HL-60/S4 treated with phorbol 12-myristate 13-acetate at 8.2 ng/mL for 4 days and 3 days (cell line): ENCODE data around the gene ECPAS.
"Not testable (repeated sequence)": the region's sequence is repeated elsewhere in the genome, so short reads cannot be mapped to it uniquely, and the experiment has no call there.

ENCODE experiments used
- in situ Hi-C: fragments of 300-500 bp; cut with MboI; formaldehyde crosslinking; loops from 2 replicates; pipeline ENCODE4 v1.15.0; 2022; ENCODE audit warnings: low sequenced_read_pairs

Gene ECPAS, protein sequence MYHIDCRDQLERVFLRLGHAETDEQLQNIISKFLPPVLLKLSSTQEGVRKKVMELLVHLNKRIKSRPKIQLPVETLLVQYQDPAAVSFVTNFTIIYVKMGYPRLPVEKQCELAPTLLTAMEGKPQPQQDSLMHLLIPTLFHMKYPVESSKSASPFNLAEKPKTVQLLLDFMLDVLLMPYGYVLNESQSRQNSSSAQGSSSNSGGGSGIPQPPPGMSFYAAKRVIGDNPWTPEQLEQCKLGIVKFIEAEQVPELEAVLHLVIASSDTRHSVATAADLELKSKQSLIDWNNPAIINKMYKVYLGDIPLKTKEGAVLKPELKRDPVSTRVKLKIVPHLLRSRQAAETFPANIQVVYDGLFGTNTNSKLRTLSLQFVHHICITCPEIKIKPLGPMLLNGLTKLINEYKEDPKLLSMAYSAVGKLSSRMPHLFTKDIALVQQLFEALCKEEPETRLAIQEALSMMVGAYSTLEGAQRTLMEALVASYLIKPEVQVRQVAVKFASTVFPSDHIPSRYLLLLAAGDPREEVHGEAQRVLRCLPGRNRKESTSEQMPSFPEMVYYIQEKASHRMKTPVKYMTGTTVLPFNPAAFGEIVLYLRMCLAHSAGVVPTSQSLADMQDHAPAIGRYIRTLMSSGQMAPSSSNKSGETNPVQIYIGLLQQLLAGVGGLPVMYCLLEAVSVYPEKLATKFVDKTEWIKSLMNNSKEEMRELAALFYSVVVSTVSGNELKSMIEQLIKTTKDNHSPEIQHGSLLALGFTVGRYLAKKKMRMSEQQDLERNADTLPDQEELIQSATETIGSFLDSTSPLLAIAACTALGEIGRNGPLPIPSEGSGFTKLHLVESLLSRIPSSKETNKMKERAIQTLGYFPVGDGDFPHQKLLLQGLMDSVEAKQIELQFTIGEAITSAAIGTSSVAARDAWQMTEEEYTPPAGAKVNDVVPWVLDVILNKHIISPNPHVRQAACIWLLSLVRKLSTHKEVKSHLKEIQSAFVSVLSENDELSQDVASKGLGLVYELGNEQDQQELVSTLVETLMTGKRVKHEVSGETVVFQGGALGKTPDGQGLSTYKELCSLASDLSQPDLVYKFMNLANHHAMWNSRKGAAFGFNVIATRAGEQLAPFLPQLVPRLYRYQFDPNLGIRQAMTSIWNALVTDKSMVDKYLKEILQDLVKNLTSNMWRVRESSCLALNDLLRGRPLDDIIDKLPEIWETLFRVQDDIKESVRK (N-terminal part only)

DNA sequence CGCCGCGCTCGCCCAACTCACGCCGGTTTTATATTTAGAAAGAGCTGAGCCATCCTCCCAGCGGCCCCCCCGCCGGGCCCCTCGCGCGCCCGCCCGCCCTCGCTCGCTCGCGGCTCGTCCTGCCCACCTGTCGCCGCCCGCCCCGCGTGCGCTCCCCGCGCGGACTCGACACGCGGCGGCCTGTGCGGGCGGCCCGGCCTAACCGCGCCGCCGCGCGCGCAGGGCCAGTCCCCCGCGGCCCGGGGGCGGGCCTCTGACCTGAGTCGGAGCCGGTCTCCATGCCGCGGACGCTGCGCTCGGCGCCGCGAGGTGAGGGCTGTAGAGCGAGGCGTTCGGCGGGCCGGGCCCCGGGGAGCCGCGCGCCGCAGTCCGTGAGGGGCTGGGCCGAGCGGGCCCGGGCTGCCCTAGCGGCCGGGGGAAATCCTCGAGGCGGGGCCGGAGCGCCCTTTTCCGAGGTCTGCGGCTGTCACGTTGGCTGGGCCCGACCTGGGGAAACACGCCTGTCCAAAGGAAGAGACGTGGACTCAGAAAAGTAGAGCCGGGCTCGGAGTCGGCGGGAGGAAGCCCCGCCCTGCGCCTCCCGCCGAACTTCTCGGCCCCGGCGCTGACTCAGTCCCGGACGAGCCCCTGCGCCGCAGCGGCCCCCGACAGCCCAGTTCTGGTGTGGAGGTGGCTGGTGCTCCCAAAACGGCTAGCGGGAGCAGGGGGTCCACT lies at the start of gene ECPAS:
Gene ECPAS, minus strand, starts transcription at position 526 of the 714 bp plus-strand sequence. CDS start 11,465 bp downstream, outside the sequence.
- in situ Hi-C loops, result no loop called here

DNA sequence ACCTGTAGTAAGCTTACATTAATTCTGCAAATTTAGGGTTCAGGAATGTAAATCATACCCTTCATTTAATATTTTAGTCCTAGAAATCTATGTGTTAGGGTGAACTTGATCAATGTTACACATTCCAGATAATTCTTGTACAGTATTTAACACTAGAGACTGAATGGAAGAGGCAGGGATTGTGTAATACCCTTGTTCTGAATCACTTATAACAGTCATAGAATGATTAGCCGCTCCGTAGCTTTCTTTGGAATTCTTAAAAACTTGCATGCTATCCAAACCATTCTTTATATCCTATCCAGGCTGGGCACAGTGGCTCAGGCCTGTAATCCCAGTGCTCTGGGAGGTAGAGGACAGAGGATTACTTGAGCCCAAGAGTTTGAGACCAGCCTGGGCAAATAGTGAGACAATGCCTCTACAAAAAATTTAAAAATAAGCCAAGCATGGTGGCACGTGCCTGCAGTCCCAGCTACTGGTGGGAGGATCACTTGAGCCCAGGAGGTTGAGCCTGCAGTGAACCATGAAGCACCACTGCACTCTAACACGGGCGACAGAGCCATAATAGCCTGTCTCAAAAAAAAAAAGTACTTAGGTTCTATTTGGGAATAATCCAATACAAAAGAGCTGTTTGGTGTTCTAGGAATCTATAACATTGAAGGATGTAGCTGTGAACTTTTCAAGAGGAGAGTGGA lies 49.1 kb upstream of the ECPAS start:
- in situ Hi-C loops, result no loop called here

DNA sequence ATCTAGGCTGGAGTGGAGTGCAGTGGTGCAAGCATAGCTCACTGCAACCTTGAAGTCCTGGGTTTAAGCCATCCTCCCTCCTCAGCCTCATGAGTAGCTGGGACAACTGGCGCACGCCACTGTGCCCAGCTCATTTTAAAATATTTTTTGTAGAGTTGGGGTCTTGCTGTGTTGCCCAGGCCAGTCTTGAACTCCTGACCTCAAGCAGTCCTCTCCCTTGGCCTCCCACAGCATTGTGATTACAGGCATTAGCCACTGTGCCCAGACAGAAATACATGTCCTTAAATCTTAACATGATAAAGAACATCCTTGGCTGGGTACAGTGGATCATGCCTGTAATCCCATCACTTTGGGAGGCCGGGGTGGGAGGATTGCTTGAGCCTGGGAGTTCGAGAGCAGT lies 47.5 kb upstream of the ECPAS start:
- in situ Hi-C loops, result no loop called here

DNA sequence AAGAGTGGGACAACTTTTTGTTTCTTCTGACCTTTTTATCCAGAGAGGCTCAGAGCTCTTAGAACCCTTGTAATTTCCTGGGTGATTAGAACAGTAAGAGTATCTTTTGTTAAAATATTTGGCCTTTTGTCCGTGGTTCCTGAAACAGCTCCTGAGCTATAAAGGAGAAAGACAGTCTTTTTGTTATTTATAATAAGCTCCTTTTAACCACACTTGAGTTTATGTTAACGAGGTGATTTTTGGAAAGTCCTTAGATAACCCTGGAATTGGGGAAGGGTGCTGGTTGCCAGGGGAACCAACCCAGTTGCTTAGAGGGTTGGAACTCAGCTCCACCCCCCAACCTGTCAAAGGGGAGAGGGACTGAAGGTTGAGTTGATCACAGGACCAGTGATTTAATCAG lies 45.6 kb upstream of the ECPAS start:
- in situ Hi-C loops, result no loop called here

DNA sequence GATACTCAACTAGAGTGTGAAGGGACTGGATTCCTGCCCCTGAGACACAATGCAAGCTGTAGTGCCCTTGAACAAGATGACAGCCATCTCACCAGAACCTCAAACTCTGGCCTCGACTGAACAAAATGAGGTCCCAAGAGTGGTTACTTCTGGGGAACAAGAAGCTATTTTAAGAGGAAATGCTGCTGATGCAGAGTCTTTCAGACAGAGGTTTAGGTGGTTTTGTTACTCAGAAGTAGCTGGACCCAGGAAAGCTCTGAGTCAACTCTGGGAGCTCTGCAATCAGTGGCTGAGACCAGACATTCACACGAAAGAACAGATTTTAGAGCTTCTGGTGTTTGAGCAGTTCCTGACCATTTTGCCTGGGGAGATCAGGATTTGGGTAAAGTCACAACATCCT lies 43.2 kb upstream of the ECPAS start:
- in situ Hi-C loops, result no loop called here

DNA sequence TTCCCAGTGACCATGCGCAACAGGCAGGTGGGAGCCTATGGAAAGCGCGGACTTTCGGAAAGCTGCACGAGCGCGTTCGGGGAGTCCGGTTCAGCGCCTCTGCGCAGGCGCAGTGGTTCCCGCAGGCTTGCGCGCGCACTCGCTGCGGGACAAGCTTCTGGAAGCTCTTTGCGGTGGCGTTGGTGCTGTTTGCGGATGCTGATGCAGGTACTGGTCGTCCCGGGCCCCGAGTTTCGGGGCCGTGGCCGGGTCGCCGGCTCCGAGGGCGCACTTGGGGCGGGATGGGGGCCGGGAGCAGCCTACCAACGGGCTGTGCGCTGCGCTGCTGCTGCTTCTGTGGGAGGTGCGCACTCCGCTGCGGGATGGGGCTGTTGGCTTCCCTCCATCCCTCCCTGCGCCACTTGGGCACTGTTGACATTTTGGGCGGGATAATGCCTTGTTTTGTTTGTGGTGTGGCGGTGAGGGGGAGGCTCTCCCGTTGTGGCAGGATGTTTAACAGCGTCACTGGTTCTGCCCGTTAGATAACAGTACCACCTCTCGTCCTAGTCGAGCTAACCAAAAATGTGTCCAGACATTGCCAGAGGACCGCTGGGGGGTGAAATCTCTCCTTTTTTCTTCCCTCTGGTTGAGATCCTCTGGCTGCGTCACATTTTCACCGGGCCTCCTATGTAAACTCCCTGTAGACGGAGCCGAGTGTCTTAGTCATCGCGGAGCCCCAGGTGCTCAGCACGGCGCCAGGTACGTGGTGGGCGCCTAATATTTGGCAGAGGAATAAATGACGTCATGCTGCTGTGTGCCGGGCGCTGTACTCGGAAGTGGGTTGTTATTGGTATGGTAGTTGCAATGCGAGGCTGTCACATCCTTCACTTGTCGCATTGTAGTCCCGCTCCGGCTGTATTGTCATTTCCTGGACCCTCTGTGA lies 41.1 kb upstream of the ECPAS start, which contains the start of gene ZNF483:
Gene ZNF483, plus strand, starts transcription at position 124 of the 922 bp plus-strand sequence. CDS start 2,217 bp downstream, outside the sequence.
- in situ Hi-C loops, result no loop called here

DNA sequence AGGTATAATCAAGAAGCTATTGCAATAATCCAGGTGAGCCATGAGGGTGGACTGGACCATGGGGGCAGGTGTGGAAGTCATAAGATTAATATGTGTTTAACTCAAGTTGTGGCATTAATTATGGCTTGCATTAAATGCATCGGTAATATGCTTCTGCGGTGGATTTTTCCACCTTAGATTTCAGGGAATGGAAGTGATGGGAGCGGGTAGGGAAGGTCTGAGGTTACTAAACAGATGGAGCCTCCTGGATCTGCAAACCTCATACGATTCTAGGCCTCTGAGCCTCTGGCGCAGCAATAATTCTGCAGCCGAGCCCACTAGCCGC lies 40.5 kb upstream of the ECPAS start:
- in situ Hi-C loops, result no loop called here

DNA sequence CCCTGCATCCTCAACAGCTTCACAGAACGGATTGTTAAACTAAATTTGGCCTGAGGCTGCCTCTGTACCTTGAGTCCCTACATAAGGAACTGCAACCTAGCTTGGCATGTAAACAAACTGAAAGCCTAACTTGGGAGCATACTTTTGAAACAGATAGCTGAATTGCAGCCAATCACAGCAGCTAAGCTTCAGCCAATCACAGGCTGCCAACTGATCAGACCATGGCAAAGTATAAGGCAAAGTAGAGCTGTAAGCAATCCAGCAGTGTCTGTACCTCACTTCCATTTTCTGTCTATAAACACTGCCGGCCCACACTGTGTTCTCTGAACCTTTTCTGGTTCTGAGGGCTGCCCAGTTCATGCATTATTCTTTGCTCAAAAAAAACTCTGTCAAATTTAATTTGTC lies 31.9 kb upstream of the ECPAS start:
- in situ Hi-C loops, result no loop called here

DNA sequence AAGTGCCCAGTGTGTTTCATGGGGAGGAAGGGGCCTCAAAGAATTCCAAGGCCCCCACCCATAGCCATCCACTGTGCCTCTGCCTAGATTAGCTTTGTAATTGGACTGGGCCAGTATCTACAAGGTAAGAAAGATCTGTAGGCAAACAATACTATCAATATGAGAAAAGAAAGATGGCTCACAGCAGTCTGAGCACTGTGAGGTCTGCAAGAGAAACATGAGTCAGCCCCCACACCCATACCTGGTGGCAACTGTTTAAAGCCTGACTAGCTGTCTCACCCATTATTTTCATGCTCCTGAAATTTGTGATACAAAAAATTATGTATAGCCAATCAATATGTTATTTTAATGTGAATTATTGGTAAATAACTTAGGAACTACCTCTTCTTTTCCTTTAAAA lies 30.8 kb upstream of the ECPAS start:
- in situ Hi-C loops, result no loop called here

DNA sequence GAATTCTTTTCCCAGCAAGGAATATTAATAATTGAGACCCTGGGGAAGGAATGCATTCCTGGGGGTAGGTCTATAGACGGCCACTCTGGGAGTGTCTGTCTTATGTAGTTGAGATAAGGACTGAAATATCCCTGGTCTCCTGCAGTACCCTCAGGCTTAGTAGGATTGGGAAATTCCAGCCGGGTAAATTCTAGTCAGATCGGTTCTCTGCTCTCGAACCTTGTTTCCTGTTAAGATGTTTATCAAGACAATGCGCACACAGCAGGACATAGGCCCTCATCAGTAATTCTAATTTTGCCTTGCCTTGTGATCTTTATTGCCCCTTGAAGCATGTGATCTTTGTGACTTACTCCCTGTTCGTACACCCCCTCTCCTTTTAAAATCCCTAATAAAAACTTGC lies 27.4 kb upstream of the ECPAS start:
- in situ Hi-C loops, result not testable (repeated sequence)

DNA sequence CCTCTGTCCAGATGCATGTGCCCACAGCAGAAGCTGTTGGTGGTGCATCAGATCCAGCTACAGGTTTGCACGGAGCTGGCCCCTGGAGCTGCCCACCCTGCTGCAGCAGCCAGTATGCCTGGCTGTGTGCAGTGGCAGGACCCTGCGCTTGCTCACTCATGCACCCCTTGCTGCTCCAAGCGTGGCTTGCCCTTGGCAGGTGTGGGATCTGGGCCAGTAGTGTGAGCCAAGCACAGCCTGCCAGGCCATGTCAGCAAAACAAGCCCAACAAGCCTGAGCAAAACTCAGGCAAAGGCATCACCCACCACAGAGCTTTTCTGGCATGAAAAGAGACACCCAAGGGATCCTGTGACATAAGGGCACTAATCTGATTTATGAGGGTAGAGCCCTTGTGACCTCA lies 18.3 kb upstream of the ECPAS start:
- in situ Hi-C loops, result no loop called here

DNA sequence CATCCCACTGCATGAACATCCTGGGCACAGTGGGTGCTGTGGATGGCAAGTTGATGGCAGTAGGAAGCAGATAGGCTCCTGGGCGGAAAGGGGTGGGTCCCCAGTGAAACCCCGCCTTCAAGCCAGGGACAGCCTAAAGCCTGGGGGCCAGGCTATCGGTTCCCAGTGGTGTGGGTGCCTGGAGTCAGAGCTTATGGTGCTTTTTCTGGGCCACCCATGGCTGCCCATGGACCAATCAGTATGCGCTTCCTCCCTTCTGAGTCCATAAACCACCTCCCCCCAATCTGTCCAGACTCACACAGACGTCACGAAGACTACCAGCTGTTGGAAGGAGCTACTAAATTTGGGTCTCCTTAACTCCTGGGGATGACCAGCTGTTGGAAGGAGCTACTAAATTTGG lies 17.5 kb upstream of the ECPAS start:
- in situ Hi-C loops, result no loop called here

DNA sequence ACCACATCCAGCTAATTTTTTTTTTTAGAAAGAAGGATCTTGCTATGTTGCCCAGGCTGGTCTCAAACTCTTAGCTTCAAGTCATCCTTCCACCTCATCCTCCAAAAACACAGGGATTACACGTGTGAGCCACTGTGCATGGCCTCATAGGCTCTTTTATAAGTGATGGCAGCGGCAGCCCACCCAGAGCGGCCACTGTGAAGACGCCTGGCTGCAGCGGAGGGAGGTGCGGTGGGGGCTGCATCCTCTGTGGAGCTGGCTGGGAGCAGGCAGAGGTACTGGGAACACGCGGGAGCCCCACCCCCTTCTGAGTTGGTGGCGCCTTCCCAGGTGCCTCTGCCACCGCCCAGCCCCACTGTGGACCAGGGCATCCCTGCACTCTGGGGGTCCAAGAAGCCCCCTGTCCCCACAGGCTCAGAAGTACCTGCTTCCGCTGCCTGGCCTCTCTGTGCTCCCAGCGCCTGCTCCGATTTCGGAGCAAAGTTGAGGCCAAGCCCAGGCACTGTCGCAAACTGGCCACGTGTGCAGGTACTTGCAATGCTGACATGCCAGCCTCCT lies 16.9 kb upstream of the ECPAS start:
- in situ Hi-C loops, result no loop called here

DNA sequence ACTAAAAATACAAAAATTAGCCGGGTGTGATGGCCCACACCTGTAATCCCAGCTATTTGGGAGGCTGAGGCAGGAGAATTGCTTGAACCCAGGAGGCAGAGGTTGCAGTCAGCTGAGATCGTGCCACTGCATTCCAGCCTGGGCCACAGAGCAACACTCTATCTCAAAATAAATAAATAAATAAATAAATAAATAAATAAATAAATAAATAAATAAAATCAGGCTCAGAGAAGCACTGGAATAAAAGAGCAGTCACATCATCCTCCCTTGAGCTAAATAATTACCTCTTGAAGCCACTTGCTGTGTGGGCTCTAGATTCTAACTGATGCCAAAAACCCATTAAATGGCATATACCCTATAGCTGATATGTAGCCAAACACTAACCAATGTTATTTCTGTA lies 13.0 kb upstream of the ECPAS start:
- in situ Hi-C loops, result not testable (repeated sequence)

DNA sequence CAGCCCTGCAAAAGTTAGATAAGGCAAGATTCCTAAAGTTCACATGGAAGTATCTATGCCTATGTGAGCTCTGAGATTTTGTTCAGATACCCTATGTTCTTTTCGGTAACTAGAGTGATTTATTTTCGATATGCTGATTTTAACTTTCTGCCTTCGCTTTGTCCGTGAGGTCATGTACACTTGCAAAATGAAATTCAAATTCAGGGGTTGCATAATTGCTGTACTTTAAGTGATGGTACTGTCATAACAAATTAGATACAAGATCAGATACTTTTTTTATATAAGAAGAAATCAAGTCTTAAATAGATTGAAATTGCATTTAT lies 350 bp upstream of the ECPAS start:
- in situ Hi-C loops, result no loop called here

DNA sequence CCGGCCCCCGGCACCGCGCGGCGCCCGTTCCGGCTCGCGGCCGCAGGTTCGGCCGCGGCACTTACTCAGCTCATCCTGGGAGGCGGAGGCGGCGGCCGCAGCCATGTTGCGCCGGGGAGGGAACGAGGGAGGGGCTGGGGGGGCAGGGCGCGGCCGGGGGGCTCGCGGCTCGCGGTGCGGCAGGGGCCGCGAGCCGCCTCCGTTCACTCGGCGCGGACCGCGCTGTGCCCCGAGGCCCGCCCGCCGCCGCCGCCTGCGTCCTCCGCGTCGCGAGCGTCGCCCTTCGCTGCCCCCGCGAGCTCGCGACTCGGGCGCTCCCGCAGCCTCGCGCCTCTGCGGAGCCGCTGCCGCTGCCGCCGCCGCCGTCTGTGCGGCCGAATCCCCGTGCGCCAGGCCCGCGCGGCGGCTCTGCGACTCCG lies 735 bp downstream of the ECPAS start:
- in situ Hi-C loops, result no loop called here

DNA sequence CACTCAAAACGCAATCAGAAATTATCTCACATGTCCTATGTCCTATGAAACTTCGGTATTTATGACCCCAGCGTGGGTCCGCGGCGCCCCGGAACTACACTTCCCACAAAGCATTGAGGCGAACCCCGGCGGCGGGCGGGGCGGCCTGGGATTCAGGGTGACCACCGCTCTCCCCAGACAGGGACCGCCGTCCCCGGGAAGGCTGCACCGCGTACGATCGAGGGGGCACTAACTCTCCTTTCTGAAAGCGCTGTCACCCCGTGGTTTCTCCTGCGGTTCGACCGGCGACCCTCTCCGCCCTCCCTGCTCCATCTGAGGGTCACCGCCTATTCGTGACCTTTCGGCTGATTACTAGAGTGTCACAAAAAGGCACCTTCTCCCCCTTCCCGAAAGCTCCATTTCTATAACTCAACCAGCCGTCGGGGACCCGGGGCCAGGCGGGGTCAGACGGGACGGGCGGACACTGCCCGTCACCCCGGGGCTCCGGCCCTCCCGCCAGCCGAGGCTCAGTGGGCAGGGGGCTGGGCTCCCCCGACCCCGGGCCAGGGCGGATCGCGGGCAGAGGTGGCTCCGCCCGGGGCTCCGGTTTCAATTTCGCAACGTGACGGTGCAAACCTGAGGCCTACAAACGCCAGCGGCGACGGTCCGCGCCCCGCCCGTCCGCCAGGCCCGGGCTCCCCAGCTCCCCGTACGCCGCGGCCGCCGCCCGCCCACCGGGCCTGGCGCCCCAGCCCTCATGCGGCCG lies 1.3 kb downstream of the ECPAS start:
- in situ Hi-C loops, result no loop called here
